Measurements from ENCODE around the gene BMPR2.
"Not testable (repeated sequence)": the region's sequence is repeated elsewhere in the genome, so short reads cannot be mapped to it uniquely, and the experiment has no call there.

BMPR2 gene

DNA sequence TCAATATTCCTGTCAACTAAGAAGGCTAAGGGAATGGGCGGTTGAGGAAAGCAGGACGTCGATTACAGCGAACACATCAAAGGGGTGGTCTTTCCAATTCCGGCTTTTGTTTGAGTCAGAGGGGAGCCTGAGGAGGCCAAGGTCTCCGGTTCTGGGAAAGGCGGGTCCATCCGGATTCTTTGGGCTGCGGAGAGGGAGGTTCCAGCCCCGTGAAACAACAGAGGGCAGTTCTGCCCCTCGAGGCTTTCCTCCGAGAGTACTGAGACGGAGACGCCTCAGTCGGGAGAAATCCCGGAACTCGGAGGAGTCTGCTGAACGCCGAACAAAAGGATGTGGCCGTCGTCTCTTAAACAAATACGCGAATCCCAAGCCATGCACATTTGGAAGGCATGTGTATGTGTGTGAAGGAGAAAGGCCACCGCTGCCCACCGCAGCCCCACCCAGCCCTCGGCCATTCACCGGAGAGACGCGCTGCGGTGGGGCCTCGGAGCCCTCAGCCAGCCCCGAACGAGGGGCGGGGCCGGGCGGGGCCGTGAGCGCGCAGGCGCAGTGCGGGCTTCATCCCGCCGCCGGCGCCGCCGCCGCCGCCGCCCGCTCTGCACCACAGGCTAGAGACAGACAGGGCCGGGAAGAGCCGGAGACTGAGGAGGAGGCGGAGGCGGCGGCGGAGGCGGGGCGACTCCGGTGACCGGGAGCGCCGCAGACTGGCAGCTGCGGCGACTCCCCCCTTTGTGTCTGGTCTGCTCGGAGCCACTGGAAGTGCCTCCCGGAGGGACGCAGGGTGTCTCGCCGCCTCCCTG is at the start of gene BMPR2:
Gene BMPR2, plus strand, starts transcription at position 719 of the 800 bp plus-strand sequence. CDS start 1,148 bp downstream, outside the sequence.
- peak; percentile 76 to 80 for DNase-seq

GRCh38 chr2:202327858-202328257 is 48.3 kb upstream of the BMPR2 start:
- no peak for DNase-seq

GRCh38 chr2:202335791-202336467 is 40.2 kb upstream of the BMPR2 start:
- DNase-seq, result no peak

DNA sequence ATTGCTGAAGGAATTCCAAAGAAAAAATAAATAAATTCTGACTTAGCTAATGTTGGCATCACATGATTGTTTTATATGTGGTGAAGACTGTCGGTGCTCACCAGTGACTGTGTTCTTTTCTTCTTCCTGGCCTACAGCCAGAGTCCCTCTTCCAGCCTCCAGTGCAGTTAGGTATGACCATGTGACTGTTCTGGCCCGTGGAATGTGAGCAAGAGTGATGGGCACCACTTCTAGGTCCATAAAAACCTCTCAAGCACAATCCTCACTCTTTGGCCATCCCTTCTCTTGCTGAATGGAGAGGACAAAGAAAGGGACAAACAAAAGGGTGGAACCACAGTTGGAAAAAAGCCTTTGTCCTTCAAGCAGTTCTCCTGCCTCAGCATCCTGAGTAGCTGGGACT is 39.0 kb upstream of the BMPR2 start:
- no peak for DNase-seq

DNA sequence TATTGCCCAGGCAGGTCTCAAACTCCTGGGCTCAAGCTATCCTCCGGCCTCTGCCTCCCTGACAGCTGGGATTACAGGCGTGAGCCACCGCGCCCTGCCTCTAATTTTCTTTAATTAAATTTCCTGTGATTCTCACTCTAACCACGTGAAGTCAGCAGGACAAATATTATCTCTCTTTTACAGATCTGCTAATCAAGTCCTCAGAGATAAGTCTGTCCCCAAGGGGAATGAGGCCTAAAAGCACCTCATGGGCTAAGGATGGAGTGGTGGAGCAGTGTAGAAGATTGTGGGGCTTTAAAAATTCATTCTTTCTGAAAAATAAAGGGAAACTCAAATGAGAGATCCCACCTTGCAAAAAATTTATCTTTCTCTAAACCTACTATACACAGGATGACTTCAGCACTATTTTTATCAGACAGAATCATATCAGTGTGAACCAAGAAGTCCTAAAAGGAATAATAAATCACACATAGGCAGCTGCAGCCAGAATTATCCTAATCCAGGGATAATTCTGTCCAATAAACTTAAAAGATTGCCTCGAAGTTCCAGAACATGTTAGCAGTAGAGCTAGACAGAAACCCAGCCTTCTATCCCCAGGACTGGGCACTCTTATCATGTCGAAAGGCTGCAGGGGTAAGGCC is 38.3 kb upstream of the BMPR2 start:
- DNase-seq, result no peak

GRCh38 chr2:202339071-202339870 is 36.9 kb upstream of the BMPR2 start:
- DNase-seq, result no peak

- no peak for DNase-seq
Measured at GRCh38 chr2:202344178-202344577, 31.9 kb upstream of the BMPR2 start.

DNA sequence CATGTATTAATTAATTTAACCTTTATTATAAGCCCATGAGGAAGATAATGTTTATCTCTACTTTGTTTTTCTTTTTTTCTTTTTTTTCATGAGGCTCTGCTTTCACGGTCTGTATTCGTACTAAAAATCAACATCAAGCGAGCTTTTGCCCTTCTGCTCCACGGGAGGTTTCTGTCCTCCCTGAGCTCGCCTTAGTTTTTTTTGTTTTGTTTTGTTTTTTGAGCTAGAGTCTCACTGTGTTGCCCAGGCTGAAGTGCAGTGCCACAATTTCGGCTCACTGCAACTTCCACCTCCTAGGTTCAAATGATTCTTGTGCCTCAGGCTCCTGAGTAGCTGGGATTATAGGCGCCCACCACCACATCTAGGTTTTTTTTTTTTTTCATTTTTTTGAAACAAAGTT is 29.9 kb upstream of the BMPR2 start:
- DNase-seq, result no peak

DNA sequence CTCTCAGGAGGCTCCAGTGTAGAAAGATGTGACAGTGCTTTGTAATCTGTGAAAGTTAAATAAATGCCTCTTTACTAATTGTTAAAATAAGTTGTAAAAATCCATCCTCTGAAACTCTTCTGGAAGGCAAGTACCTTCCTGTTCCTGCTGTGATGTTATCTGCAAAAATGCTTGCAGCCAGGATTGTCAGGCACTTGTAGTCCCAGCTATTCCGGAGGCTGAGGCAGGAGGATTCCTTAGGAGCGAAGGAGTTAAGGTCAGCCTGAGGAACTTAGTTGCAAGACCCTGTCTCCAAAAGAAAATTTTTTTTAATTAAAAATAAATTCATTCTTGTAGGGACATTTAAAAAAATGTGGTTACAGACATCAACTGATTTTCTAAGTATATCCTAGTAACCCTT is 22.7 kb upstream of the BMPR2 start:
- DNase-seq, result no peak

DNA sequence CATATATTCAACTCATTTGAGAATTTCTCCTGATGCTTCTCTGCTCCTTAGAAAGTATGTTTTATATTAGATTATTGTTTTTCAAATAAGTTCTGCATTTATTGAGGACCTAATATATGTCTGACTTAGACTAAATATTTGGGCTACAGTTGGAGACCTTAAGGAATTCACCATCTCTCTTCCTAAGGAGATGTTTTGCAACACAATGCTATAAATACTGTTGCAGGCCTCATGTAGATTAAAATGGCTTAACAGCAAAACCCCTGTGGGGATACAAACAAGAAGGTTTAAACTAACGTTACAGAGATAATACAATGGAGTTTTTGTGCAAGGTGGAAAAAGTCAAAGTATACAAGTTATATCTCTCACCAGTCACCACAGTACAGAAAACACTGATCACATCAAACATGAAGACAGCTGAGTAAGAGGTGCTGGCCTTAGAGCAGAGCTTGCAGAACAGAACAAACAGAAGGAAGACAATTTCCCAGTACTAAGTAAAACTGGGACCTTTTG is 20.1 kb upstream of the BMPR2 start:
- DNase-seq, result no peak

DNA sequence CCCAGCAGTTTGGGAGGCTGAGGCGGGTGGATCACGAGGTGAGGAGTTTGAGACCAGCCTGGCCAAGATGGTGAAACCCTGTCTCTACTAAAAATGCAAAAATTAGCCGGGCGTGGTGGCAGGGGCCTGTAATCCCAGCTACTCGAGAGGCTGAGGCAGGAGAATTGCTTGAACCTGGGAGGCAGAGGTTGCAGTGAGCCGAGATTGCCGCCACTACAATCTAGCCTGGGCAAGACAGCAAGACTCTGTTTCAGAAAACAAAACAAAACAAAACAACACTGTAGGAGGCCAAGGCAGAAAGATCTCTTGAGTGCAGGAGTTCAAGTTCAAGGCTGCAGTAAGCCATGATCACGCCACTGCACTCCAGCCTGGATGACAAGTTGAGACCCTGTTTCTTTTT is 17.2 kb upstream of the BMPR2 start:
- DNase-seq, result not testable (repeated sequence)

DNA sequence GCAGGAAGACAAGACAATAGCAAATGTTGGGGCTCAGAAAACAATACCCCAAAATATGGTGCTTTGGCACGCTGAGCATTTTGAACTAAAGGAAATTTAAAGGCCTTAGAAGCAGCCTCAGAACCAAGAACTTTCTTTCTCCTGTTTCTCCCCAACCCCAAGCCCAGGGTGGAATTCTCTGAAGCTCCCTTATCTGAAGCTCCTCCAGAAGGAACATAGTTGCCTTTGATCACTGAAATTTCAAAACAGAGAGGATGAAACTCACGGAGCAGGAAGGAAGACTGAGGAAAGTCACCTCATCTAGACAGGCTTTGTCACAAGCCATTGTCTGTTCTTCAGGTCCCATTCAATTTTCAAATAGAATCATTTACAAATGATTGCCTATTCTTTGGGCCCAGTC is 15.5 kb upstream of the BMPR2 start:
- DNase-seq, result no peak

GRCh38 chr2:202361108-202361507 is 15.0 kb upstream of the BMPR2 start:
- no peak for DNase-seq

- DNase-seq, result no peak
Measured at GRCh38 chr2:202373490-202373889, 2.6 kb upstream of the BMPR2 start.

DNA sequence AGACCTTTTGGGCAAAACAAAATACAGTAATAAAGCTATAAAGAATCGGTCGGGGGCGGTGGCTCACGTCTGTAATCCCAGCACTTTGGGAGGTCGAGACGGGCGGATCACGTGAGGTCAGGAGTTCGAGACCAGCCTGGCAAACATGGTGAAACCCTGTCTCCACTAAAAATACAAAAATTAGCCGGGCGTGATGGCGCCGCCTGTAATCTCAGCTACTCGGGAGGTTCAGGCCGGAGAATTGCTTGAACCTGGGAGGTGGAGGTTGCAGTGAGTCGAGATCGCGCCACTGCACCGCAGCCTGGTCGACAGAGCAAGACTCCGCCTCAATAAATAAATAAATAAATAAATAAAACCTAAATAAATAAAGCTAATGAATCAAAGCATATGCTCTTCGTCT is 1.7 kb upstream of the BMPR2 start:
- not testable (repeated sequence) for DNase-seq

- DNase-seq, result peak; percentile 35 to 36
Measured at GRCh38 chr2:202375033-202375608, 1.0 kb upstream of the BMPR2 start.

DNA sequence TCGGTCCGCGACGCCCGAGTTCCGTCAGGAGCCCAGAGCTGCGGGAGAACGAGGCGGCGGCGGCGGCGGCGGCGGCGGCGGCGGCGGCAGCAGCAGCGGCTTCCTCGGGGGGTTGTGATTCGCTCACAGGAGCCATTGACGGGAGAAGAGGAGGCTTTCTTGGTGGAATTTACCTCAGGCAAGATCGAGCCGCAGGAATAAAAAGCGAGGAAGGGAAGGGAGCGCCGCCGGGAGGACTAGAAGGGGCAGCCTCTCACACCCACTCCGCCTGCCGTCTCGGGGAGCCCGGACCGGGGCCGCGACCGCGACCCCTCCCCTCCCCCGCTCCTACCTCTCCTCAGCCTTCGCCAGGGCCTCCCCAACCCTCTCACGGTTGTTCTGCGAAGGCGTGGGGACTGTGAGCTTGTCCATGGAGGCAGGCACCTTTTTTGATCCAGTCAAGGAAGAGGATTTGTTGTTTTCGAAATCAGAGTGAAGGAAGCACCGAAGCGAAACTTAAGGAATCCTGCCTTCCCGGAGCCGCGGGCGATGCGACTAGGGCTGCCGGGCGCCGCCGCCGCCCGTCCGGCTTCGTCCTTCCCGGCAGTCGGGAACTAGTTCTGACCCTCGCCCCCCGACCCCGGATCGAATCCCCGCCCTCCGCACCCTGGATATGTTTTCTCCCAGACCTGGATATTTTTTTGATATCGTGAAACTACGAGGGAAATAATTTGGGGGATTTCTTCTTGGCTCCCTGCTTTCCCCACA is 506 bp downstream of the BMPR2 start:
- DNase-seq, result peak; percentile 28 to 32

DNA sequence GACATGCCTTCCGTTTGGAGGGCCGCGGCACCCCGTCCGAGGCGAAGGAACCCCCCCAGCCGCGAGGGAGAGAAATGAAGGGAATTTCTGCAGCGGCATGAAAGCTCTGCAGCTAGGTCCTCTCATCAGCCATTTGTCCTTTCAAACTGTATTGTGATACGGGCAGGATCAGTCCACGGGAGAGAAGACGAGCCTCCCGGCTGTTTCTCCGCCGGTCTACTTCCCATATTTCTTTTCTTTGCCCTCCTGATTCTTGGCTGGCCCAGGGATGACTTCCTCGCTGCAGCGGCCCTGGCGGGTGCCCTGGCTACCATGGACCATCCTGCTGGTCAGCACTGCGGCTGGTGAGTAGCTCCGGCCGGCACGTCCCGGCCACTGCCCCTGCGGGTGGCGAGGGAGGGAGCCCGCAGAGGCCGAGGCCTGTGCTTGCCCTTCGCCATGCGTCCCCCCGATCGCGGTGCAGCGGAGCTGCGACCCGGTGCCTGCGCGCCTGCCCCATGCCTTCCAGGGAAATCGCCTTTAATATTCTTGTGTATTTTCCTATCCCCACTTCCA is 1.2 kb downstream of the BMPR2 start:
- peak in 1 of 2 donors; percentile 15 for DNase-seq

GRCh38 chr2:202378001-202378400 is 1.9 kb downstream of the BMPR2 start:
- no peak for DNase-seq

DNA sequence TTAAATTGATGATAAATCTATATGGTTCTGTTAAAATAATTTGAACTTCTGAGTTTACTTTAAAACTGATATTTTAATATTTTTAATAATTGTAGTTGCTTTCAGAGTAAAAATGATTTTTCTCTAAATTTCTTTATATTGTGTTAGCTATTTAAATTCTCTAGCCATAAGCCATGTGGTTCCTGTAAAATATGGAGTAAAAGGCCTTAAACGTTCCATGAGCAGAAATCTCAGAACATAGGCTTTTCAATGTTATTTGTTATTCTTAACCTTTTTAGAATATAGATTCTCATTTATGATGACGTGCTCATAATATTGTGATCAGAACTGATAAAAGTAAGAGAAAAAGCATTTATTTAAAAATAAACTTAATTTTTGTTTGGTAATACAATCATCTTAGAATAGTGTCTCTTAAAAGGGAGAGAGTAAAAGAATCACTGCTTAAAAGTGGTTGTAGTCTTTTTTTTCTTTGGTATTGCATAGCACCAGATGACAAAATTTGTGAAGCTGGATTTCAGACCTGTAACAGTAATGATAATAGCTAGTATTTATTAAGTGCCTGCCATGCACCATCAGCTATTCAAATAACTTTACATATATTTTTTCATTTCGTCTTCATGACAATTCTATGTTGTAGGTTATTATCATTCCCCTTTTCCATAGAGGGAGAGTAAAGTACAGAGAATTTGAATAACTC is 2.7 kb downstream of the BMPR2 start:
- no peak for DNase-seq

- no peak for DNase-seq
Measured at GRCh38 chr2:202382684-202383083, 6.6 kb downstream of the BMPR2 start.

Data from stimulated activated CD4-positive, alpha-beta T cell treated with anti-CD3 and anti-CD28 coated beads, Interleukin-2, amount 100 ng/mL, for 48 hours (primary cell).